ENCODE data around the gene SMAP1. TPM values are rescaled to one million over a fixed set of nuclear protein-coding genes. Genes with fewer than 3 reads are reported as not detected.

SMAP1 gene
- total RNA-seq, 2 experiments from 2014 or later: 24.8 to 31.5 TPM

- DNase-seq (no peak), ATAC-seq (no peak)
- Mint-ChIP-seq H3K36me3 (ENCODE audit: low read depth) (peaks cover 3% of the 10 kb centered on the region), H3K9me3 (ENCODE audit: low read depth) (no peaks in the 10 kb centered on the region), H3K4me3 (no peak overlapping the region), H3K27me3 (no peaks in the 10 kb centered on the region), H3K4me1 (peaks cover 33% of the 10 kb centered on the region), H3K27ac (no peak overlapping the region)
- intact Hi-C loops (cut with DNase I, micrococcal nuclease): no loop called here
- POLR2A ChIA-PET: no interaction called here
- CTCF ChIA-PET: interaction anchor here (1.1 to 2.4 kb wide), 3 partner anchors 8 to 160 kb away, joined by 3 to 9 read pairs (median 4); no protein-coding TSS in a partner anchor
Measured at GRCh38 chr6:70680396-70680795, 12.7 kb downstream of the SMAP1 start.

- intact Hi-C loops (cut with DNase I, micrococcal nuclease): loop anchor here (5.0 kb wide), 3 partner anchors 118 to 373 kb away; partner anchors contain the start of genes FAM135A (in 1 of the 2) and SDHAF4 (in 1 of the 2)
- Mint-ChIP-seq H3K4me1 (peaks cover 41% of the 10 kb centered on the region), H3K36me3 (ENCODE audit: low read depth) (no peaks in the 10 kb centered on the region), H3K9me3 (ENCODE audit: low read depth) (no peaks in the 10 kb centered on the region), H3K27ac (no peak overlapping the region), H3K27me3 (no peaks in the 10 kb centered on the region), H3K4me3 (no peak overlapping the region)
- POLR2A ChIA-PET: interaction anchor here (0.7 kb wide), 1 partner anchor 141 kb away, joined by 4 read pairs; no protein-coding TSS in a partner anchor
- peak; percentile 77 for ATAC-seq
- no peak for DNase-seq
- CTCF ChIA-PET: interaction anchor here (0.6 to 6.3 kb wide), 13 partner anchors 14 to 464 kb away, joined by 3 to 66 read pairs (median 4); partner anchors contain the start of gene SMAP1
Measured at GRCh38 chr6:70684794-70685493, 17.3 kb downstream of the SMAP1 start.

GRCh38 chr6:70685494-70686180 is 18.0 kb downstream of the SMAP1 start:
- H3K9me3 Mint-ChIP-seq (ENCODE audit: low read depth): no peaks in the 10 kb centered on the region
- CTCF ChIA-PET: interaction anchor here (0.8 to 6.3 kb wide), 14 partner anchors 8 to 465 kb away, joined by 3 to 66 read pairs (median 9); partner anchors contain the start of gene SMAP1
- no peak overlapping the region for H3K4me3 Mint-ChIP-seq
- H3K27me3 Mint-ChIP-seq: no peaks in the 10 kb centered on the region
- peaks cover under 1% of the 10 kb centered on the region for H3K36me3 Mint-ChIP-seq (ENCODE audit: low read depth)
- ATAC-seq: no peak
- H3K4me1 Mint-ChIP-seq: peaks cover 41% of the 10 kb centered on the region
- no peak overlapping the region for H3K27ac Mint-ChIP-seq
- POLR2A ChIA-PET: no interaction called here
- intact Hi-C loops (cut with DNase I, micrococcal nuclease): loop anchor here (1.0 to 5.0 kb wide), 9 partner anchors 18 to 375 kb away; partner anchors contain the start of genes FAM135A (in 1 of the 2), SDHAF4 (in 1 of the 2) and SMAP1 (in 1 of the 2)
- DNase-seq: no peak

- intact Hi-C loops (cut with DNase I, micrococcal nuclease): loop anchor here (1.0 to 5.0 kb wide), 9 partner anchors 19 to 376 kb away; partner anchors contain the start of genes FAM135A (in 1 of the 2), SDHAF4 (in 1 of the 2) and SMAP1 (in 1 of the 2)
- no peak for ATAC-seq
- no peak for DNase-seq
- ChIA-PET CTCF (interaction anchor here (0.6 to 6.3 kb wide), 26 partner anchors 9 to 466 kb away, joined by 3 to 66 read pairs (median 4); partner anchors contain the start of gene SMAP1), POLR2A (no interaction called here)
- peaks cover 7% of the 10 kb centered on the region for H3K36me3 Mint-ChIP-seq (ENCODE audit: low read depth)
- H3K27me3 Mint-ChIP-seq: no peaks in the 10 kb centered on the region
- peaks cover 2% of the 10 kb centered on the region for H3K9me3 Mint-ChIP-seq (ENCODE audit: low read depth)
- H3K27ac Mint-ChIP-seq: no peak overlapping the region
- H3K4me3 Mint-ChIP-seq: no peak overlapping the region
- peaks cover 38% of the 10 kb centered on the region for H3K4me1 Mint-ChIP-seq
Measured at GRCh38 chr6:70686548-70687133, 19.0 kb downstream of the SMAP1 start.

- Mint-ChIP-seq H3K4me1 (peaks cover 44% of the 10 kb centered on the region), H3K36me3 (ENCODE audit: low read depth) (peaks cover 18% of the 10 kb centered on the region), H3K4me3 (no peak overlapping the region), H3K9me3 (ENCODE audit: low read depth) (peaks cover 2% of the 10 kb centered on the region), H3K27ac (no peak overlapping the region), H3K27me3 (no peaks in the 10 kb centered on the region)
- CTCF ChIA-PET: interaction anchor here (0.7 to 3.2 kb wide), 4 partner anchors 7 to 325 kb away, joined by 3 to 12 read pairs (median 4); no protein-coding TSS in a partner anchor
- DNase-seq: no peak
- intact Hi-C loops (cut with DNase I, micrococcal nuclease): no loop called here
- POLR2A ChIA-PET: no interaction called here
- no peak for ATAC-seq
Measured at GRCh38 chr6:70693887-70694286, 26.2 kb downstream of the SMAP1 start.

- ATAC-seq (no peak), DNase-seq (no peak)
- peaks cover 2% of the 10 kb centered on the region for H3K9me3 Mint-ChIP-seq (ENCODE audit: low read depth)
- intact Hi-C loops (cut with DNase I, micrococcal nuclease): no loop called here
- ChIA-PET CTCF (interaction anchor here (1.3 to 3.2 kb wide), 2 partner anchors 8 to 13 kb away, joined by 5 to 12 read pairs; no protein-coding TSS in a partner anchor), POLR2A (no interaction called here)
- H3K4me3 Mint-ChIP-seq: no peak overlapping the region
- peaks cover 44% of the 10 kb centered on the region for H3K4me1 Mint-ChIP-seq
- H3K27ac Mint-ChIP-seq: no peak overlapping the region
- H3K36me3 Mint-ChIP-seq (ENCODE audit: low read depth): peaks cover 18% of the 10 kb centered on the region
- no peaks in the 10 kb centered on the region for H3K27me3 Mint-ChIP-seq
Measured at GRCh38 chr6:70694371-70694770, 26.7 kb downstream of the SMAP1 start.

GRCh38 chr6:70700922-70701876 is 33.5 kb downstream of the SMAP1 start:
- DNase-seq (no peak), ATAC-seq (no peak)
- Mint-ChIP-seq H3K4me1 (peaks cover 49% of the 10 kb centered on the region), H3K36me3 (ENCODE audit: low read depth) (peaks cover 20% of the 10 kb centered on the region), H3K4me3 (no peak overlapping the region), H3K27me3 (no peaks in the 10 kb centered on the region), H3K27ac (no peak overlapping the region), H3K9me3 (ENCODE audit: low read depth) (peaks cover 2% of the 10 kb centered on the region)
- ChIA-PET CTCF (interaction anchor here (0.6 to 1.6 kb wide), 5 partner anchors 151 to 186 kb away, joined by 3 to 6 read pairs (median 4); no protein-coding TSS in a partner anchor), POLR2A (no interaction called here)
- intact Hi-C loops (cut with DNase I, micrococcal nuclease): no loop called here

GRCh38 chr6:70705772-70706171 is 38.1 kb downstream of the SMAP1 start:
- Mint-ChIP-seq H3K9me3 (ENCODE audit: low read depth) (peaks cover 2% of the 10 kb centered on the region), H3K27ac (no peak overlapping the region), H3K4me3 (no peak overlapping the region), H3K4me1 (peaks cover 53% of the 10 kb centered on the region), H3K36me3 (ENCODE audit: low read depth) (peaks cover 4% of the 10 kb centered on the region), H3K27me3 (no peaks in the 10 kb centered on the region)
- ATAC-seq (no peak), DNase-seq (no peak)
- ChIA-PET CTCF (interaction anchor here (0.6 to 3.0 kb wide), 7 partner anchors 20 to 307 kb away, joined by 4 to 19 read pairs (median 5); no protein-coding TSS in a partner anchor), POLR2A (no interaction called here)
- intact Hi-C loops (cut with DNase I, micrococcal nuclease): loop anchor here (1.0 to 2.0 kb wide), 4 partner anchors 179 to 308 kb away; no protein-coding TSS in a partner anchor

GRCh38 chr6:70706491-70707123 is 38.9 kb downstream of the SMAP1 start:
- H3K36me3 Mint-ChIP-seq (ENCODE audit: low read depth): peaks cover 4% of the 10 kb centered on the region
- no peak for ATAC-seq

GRCh38 chr6:70707893-70708292 is 40.2 kb downstream of the SMAP1 start:
- Mint-ChIP-seq H3K9me3 (ENCODE audit: low read depth) (no peaks in the 10 kb centered on the region), H3K27ac (no peak overlapping the region), H3K4me1 (peaks cover 49% of the 10 kb centered on the region), H3K27me3 (no peaks in the 10 kb centered on the region), H3K4me3 (no peak overlapping the region), H3K36me3 (ENCODE audit: low read depth) (peaks cover under 1% of the 10 kb centered on the region)
- ChIA-PET POLR2A (no interaction called here), CTCF (interaction anchor here (0.8 to 2.6 kb wide), 16 partner anchors 9 to 399 kb away, joined by 3 to 61 read pairs (median 5); no protein-coding TSS in a partner anchor)
- ATAC-seq (no peak), DNase-seq (no peak)
- intact Hi-C loops (cut with DNase I, micrococcal nuclease): loop anchor here in 1 of 2 experiments (2.0 kb wide), 1 partner anchor 305 kb away; no protein-coding TSS in a partner anchor

More at GRCh38 chr6:70706491-70707123, 38.9 kb downstream of the SMAP1 start:
- peaks cover 47% of the 10 kb centered on the region for H3K4me1 Mint-ChIP-seq
- H3K9me3 Mint-ChIP-seq (ENCODE audit: low read depth): peaks cover 2% of the 10 kb centered on the region
- H3K27me3 Mint-ChIP-seq: no peaks in the 10 kb centered on the region
- intact Hi-C loops (cut with DNase I, micrococcal nuclease): loop anchor here (1.0 to 2.0 kb wide), 4 partner anchors 178 to 307 kb away; no protein-coding TSS in a partner anchor
- ChIA-PET CTCF (interaction anchor here (0.6 to 2.6 kb wide), 34 partner anchors 8 to 398 kb away, joined by 3 to 61 read pairs (median 4); partner anchors contain the start of gene FAM135A), POLR2A (no interaction called here)
- H3K4me3 Mint-ChIP-seq: no peak overlapping the region
- no peak for DNase-seq
- no peak overlapping the region for H3K27ac Mint-ChIP-seq

Measured in activated CD4-positive, alpha-beta T cell treated with anti-CD3 and anti-CD28 coated beads for 36 hours (primary cell).